ENCODE measurements around the gene TMEM115. TPM values are rescaled to one million over a fixed set of nuclear protein-coding genes. Genes with fewer than 3 reads are reported as not detected.
A peak's percentile ranks its signal among the peaks of the same experiment; 100 is the strongest.

TMEM115 gene
- total and polyA plus RNA-seq, 2 of the 13 experiments (the other 11 are each of a cell fraction or from before 2014, with no cell fraction given) = 22.1 to 30.7 TPM

- TF ChIP-seq PRDM15 (CRISPR knock-in tag; IDR thresholded peaks at IDR 0.05) (0 out of 2 replicates have a peak, but pooled peaks have one; percentile 47), ATM (IDR thresholded peaks at IDR 0.05; ENCODE audit: borderline replicate concordance) (no peak), FOXP4 (CRISPR knock-in tag; IDR thresholded peaks at IDR 0.05) (peak; percentile 25; the same call in 1 of the 2 replicates), AHR (CRISPR knock-in tag; IDR thresholded peaks at IDR 0.05) (0 out of 2 replicates have a peak, but pooled peaks have one; percentile 51), PHF5A (CRISPR knock-in tag; IDR thresholded peaks at IDR 0.05; ENCODE audit: low read depth, unreplicated experiment) (peak; percentile 34), TSC22D2 (CRISPR knock-in tag; IDR thresholded peaks at IDR 0.05; ENCODE audit: borderline replicate concordance) (no peak), MXD3 (CRISPR knock-in tag; IDR thresholded peaks at IDR 0.05) (peak; percentile 81; the same call in 1 of the 2 replicates), ZSCAN9 (CRISPR knock-in tag; IDR thresholded peaks at IDR 0.05; ENCODE audit: borderline replicate concordance) (peak; percentile 13; the same call in 1 of the 2 replicates), ZNF276 (CRISPR knock-in tag; IDR thresholded peaks at IDR 0.05; ENCODE audit: low read depth) (peak; percentile 58; the same call in 1 of the 2 replicates), SNAPC4 (CRISPR knock-in tag; IDR thresholded peaks at IDR 0.05) (0 out of 2 replicates have a peak, but pooled peaks have one; percentile 59), ZNF460 (CRISPR knock-in tag; IDR thresholded peaks at IDR 0.05; ENCODE audit: borderline replicate concordance) (no peak), ZNF18 (CRISPR knock-in tag; IDR thresholded peaks at IDR 0.05; ENCODE audit: insufficient replicate concordance) (peak; percentile 88)
Observed at GRCh38 chr3:50337175-50337861, 22.0 kb downstream of the TMEM115 start (continued).

All from HepG2 (cell line).